ENCODE data around the gene SHLD3.
"Not testable (repeated sequence)": the region's sequence is repeated elsewhere in the genome, so short reads cannot be mapped to it uniquely, and the experiment has no call there.

The SHLD3 gene

GRCh38 chr5:65624571-65625555, at the start of gene SHLD3, which contains the start of gene TRAPPC13:
TSS of gene SHLD3 (plus strand) at chr5:65625027. CDS start at chr5:65629588, 4,561 bp downstream.
TSS of gene TRAPPC13 (plus strand) at chr5:65625027. CDS start at chr5:65625061, 34 bp downstream.
- peak; percentile 90 for DNase-seq (ENCODE audit: low spot score)

DNA sequence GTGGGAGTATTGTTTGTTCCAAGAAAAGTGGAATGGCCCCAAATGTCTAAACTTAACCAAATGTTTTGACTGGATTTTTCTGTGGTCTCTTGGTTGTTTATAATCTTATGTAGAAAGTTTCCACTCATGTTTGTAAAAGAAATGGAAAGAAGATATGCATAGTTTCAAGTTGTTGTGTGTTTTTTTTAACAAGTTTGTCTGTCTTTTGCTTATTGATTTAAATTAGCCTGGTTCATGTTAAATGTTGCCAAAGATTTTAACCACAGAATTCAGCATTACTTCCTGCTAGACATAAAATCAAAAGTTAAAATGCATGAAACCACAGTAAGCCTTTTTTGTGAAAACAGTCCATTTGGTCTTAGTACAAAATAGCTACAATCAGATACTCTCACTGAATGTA, 47.7 kb upstream of the SHLD3 start:
- DNase-seq (ENCODE audit: low spot score), result no peak

- no peak for DNase-seq (ENCODE audit: low spot score)
Measured at GRCh38 chr5:65588694-65589093, 36.1 kb upstream of the SHLD3 start.

DNA sequence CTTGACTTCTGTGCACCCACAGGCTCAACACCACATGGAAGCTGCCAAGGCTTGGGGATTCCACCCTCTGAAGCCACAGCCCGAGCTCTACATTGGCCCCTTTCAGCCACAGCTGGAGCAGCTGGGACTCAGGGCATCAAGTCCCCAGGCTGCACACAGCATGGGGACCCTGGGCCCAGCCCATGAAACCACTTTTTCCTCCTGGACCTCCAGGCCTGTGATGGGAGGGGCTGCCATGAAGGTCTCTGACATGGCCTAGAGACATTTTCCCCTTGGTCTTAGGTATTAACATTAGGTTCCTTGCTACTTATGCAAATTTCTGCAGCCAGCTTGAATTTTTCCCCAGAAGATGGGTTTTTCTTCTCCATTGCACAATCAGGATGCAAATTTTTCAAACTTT, 23.1 kb upstream of the SHLD3 start:
- DNase-seq (ENCODE audit: low spot score), result not testable (repeated sequence)

DNA sequence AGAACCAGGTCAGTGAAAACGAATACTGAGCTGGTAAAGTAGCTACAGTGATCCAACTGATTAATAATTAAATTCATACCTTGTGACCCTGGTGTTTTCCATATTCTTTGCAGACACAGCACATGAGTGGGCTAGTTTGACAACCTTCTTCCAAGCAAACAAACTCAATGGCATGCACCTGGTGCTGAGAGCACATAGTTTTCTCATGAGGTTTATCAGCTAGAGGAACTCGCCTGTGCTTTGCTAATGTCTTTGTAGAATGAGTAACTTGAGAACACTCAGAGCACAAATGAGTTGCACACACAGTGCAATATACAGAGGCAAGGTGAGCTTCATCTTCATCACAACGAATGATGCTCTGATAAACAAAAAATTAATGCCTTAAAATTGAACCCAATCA, 13.3 kb upstream of the SHLD3 start:
- DNase-seq (ENCODE audit: low spot score), result no peak

GRCh38 chr5:65612298-65612907, 12.4 kb upstream of the SHLD3 start:
- DNase-seq (ENCODE audit: low spot score), result no peak

- DNase-seq (ENCODE audit: low spot score), result no peak
Measured at GRCh38 chr5:65620021-65620420, 4.8 kb upstream of the SHLD3 start.

DNA sequence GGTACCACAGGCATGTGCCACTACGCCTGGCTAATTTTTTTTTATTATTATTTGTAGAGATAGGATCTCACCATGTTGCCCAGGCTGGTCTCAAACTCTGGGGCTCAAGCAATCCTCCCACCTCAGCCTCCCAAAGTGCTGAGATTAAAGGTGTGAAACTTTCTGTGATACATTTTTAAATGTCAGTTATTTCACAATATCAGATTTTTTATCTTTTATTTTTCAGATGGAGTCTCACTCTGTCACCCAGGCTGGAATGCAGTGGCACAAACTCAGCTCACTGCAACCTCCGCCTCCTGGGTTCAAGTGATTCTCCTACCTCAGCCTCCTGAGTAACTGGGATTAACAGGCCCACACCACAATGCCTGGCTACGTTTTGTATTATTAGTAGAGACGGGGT, 2.9 kb upstream of the SHLD3 start:
- DNase-seq (ENCODE audit: low spot score), result not testable (repeated sequence)

DNA sequence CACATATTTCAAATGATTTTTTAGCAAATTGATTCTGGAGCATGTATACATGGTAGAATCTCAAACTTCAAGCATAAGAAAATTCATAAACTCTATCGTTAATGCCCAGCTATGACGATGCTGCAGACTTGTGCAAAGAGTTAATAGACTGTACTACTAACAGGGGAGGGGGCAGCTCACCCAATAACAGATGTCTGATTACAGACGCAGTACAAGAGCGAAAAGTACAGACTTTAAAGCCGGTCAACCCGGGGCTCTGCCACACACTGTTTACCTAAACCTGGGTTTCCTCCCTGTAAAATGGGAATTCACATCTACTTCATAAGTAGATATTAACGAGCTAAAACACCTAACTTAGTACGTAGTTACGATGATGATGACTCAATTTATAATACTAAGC, 1.3 kb upstream of the SHLD3 start:
- DNase-seq (ENCODE audit: low spot score), result no peak

DNA sequence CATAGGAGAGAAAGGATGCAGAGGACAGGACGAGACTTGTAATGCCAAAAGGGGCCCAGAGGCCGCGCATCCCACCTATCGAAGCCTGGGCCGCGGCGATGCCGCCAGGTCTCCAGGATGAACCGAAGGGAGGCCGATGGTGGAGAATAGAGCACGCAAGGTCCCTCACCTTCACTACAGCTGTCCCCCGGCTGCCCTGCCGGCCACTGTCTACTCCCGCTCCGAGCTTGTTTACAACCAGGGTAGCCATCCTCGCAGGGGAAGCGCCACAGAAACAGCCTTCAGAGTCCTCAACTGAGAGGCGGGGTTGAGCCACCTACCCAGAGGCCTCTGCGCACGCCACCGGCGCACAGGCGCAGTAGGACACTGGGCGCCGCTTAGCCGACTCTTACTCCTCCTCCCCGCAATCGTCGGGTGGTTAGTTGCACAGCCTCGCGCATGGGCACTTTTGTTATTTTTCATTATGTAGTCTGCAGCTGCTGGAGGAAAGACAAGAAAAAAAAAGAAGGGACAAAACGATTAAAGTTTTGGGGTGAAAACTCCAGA, 729 bp upstream of the SHLD3 start, which contains the start of gene TRIM23:
TSS of gene TRIM23 (minus strand) at position 309 of the 546 bp plus-strand sequence. CDS start at position 250, 59 bp downstream.
- peak; percentile 90 for DNase-seq (ENCODE audit: low spot score)

GRCh38 chr5:65625743-65626142, 916 bp downstream of the SHLD3 start:
- DNase-seq (ENCODE audit: low spot score), result no peak

- DNase-seq (ENCODE audit: low spot score), result no peak
Measured at GRCh38 chr5:65630981-65631380, 6.2 kb downstream of the SHLD3 start.

DNA sequence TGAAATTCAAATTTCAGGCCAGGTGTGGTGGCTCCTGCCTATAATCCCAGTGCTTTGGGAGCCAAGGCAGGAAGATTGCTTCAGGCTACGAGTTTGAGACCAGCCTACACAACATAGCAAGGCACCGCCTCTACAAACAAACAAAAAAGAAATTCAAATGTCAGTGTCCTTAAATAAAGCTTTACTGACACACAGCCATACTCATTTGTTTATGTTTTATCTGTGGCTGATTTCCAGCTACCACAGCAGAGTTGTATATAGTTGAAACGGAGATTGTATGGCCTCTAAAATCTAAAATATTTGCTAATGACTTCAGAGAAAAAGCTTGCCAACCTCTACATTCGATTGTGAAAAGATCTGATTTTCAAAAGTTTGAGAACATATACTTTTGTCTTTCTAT, 15.4 kb downstream of the SHLD3 start:
- DNase-seq (ENCODE audit: low spot score), result no peak

DNA sequence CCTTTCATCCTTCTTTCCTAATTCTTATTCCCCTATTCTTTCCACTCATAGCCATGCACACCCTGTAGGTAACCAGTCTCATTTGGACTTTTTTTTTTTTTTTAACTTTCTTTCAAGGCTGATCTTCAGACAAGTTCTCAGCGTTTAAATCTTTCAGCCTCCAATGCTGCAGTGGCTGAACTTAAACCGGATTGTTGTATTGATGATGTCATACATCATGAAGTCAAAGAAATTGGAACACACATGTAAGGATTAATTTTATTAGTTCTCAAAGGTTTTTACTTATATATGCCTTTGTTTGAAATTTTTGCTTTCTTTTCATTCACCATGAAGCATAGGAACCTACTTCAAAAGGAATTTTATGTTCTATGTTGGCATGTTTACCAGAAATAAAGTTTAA, 22.1 kb downstream of the SHLD3 start:
- DNase-seq (ENCODE audit: low spot score), result no peak

DNA sequence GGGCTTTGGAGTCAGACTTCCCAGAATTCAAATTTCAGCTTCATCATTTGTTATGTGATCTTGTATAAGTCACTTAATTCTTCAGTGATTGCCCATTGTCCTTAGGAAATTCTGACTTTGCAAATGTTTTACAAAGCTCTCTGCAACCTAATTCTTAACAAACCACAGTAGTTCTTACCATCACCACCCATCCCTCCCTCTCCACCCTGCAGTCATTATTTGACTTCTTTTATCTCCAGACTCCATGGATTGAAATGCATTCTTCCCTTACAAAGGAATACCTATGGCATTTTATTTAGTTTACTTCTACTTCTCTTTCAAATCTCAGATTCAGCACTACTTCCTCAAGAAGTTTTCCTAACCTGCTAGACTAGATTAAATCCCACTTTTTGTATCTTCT, 23.1 kb downstream of the SHLD3 start:
- DNase-seq (ENCODE audit: low spot score), result no peak

DNA sequence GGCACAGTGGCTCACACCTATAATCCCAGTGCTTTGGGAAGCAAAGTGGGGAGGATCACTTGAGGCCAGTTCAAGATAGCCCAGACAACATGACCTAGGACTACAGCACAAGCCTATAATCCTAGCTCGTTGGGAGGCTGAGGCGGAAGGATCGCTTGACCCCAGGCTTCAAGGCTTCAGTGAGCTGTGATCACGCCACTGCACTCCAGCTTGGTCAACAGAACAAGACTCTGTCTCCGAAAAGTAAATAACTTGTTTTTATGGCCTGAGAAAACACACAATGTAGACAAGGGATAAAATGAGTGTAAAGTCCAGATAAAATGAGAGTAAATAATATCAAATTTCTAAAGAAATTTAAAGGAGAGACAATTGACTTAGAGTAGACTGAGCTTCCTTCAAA, 26.3 kb downstream of the SHLD3 start:
- no peak for DNase-seq (ENCODE audit: low spot score)

GRCh38 chr5:65654713-65655112, 29.9 kb downstream of the SHLD3 start:
- DNase-seq (ENCODE audit: low spot score), result no peak

DNA sequence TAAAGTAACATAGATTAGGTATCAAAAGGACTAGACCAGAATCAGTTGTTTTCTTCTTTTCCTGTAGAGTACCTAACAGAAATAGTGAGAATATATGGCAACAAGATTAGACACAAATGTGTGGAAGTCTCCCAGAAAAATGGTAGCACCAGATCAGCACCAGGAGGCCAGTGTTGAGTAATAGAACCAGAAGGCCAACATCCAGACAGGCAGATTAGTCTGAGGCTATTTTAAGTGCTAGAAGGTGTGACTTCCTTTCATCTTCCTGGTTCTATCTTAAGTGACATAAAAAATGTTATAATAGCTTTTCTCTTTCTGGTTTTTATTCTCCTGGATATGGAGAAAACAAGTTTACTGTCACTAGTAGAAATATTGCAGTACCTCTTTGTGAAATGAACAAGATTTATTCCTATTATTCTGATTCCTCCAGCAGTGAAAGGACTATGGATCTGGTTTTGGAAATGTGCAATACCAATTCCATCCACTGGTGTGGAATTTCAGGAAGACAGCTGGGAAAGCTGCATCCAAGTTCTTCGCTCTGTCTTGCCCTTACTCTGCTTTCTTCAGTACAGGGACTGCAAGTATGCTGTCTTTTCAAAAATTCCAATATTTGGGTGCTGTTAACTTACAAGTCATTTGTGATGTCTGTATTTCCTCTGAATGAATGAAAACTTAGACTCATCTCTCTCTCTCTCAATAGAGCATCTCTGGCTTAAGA, 39.1 kb downstream of the SHLD3 start:
- peak; percentile 2 for DNase-seq (ENCODE audit: low spot score)

- no peak for DNase-seq (ENCODE audit: low spot score)
Measured at GRCh38 chr5:65668696-65669095, 43.9 kb downstream of the SHLD3 start.

GRCh38 chr5:65672796-65673195, 48.0 kb downstream of the SHLD3 start:
- no peak for DNase-seq (ENCODE audit: low spot score)

GRCh38 chr5:65674749-65675148, 49.9 kb downstream of the SHLD3 start:
- DNase-seq (ENCODE audit: low spot score), result no peak

GRCh38 chr5:65676056-65676455, 51.2 kb downstream of the SHLD3 start:
- not testable (repeated sequence) for DNase-seq (ENCODE audit: low spot score)

All from SW480 (cell line).